ENCODE results near the gene BHMT2. TPM values are rescaled to one million over a fixed set of nuclear protein-coding genes. Genes with fewer than 3 reads are reported as not detected.

Gene BHMT2
- total RNA-seq, 1 experiment from 2014 or later, result not detected

GRCh38 chr5:79120221-79120620 is 50.7 kb downstream of the BHMT2 start:
- no peaks in the 10 kb centered on the region for H3K79me2 ChIP-seq (ENCODE audit: insufficient read depth, low read length)
- no CpG with 5 or more reads among the region's 4 CpGs for WGBS (ENCODE audit: extremely low coverage, insufficient read length, low lambda C conversion rate)
- no peak overlapping the region for H3K27ac ChIP-seq (ENCODE audit: insufficient read length, low read depth, low read length)
- no peak overlapping the region for H3K56ac ChIP-seq (ENCODE audit: insufficient read length, low read depth, low read length)
- Mint-ChIP-seq H3K4me3 (no peak overlapping the region), H3K36me3 (ENCODE audit: insufficient read depth in 1 of 3, low read depth in 3 of 3) (no peaks in the 10 kb centered on the region), H3K4me1 (no peaks in the 10 kb centered on the region), H3K27me3 (ENCODE audit: low read depth) (peaks cover 2% of the 10 kb centered on the region; the same call in 1 of the 2 replicates), H3K9me3 (no peaks in the 10 kb centered on the region; a peak in 1 of 5 replicates), H3K27ac (no peak overlapping the region)
- H3K27me3 ChIP-seq (ENCODE audit: insufficient read depth, low read length), result no peaks in the 10 kb centered on the region
- no peak overlapping the region for H3K4ac ChIP-seq (ENCODE audit: low read depth, low read length)
- H2AK5ac ChIP-seq (ENCODE audit: insufficient read length, low read length), result no peak overlapping the region
- H3K9me3 ChIP-seq (ENCODE audit: control insufficient read depth, low read depth, low read length), result no peaks in the 10 kb centered on the region
- no peak overlapping the region for H3K9ac ChIP-seq (ENCODE audit: extremely low read depth, insufficient read length, low read length)
- no peak for DNase-seq
- no peak overlapping the region for H3K14ac ChIP-seq (ENCODE audit: insufficient read depth, low read length)
- H4K20me1 ChIP-seq (ENCODE audit: control insufficient read depth, insufficient read depth, insufficient read length), result no peaks in the 10 kb centered on the region
- H3K4me1 ChIP-seq (ENCODE audit: insufficient read depth, low read length), result no peaks in the 10 kb centered on the region
- H3K23me2 ChIP-seq (ENCODE audit: insufficient read length, low read depth, low read length, poor library complexity, severe bottlenecking), result no peaks in the 10 kb centered on the region
- no peak overlapping the region for H2BK15ac ChIP-seq (ENCODE audit: low read depth, low read length)
- no peak overlapping the region for H2BK120ac ChIP-seq (ENCODE audit: low read depth, low read length, poor library complexity, severe bottlenecking)
- no peak overlapping the region for H4K5ac ChIP-seq (ENCODE audit: insufficient read length, low read depth, low read length)
- H3T11ph ChIP-seq (ENCODE audit: low read length), result no peak overlapping the region
- H2BK20ac ChIP-seq (ENCODE audit: low read depth, low read length, poor library complexity, severe bottlenecking), result no peak overlapping the region
- no peak overlapping the region for H3K23ac ChIP-seq (ENCODE audit: insufficient read length, low read depth, low read length)
- H4K8ac ChIP-seq (replicated peaks; ENCODE audit: insufficient read length, low read depth, low read length), result no peak overlapping the region
- no peak overlapping the region for H2BK12ac ChIP-seq (ENCODE audit: insufficient read length, low read depth, low read length)
- no peak overlapping the region for H2BK5ac ChIP-seq (ENCODE audit: insufficient read length, low read length)
- H3K4me2 ChIP-seq (ENCODE audit: insufficient read depth, insufficient read length, low read length), result no peak overlapping the region
- H4K91ac ChIP-seq (ENCODE audit: insufficient read length, low read depth, low read length), result no peak overlapping the region
- H2AFZ ChIP-seq (ENCODE audit: low read length), result no peak overlapping the region
- no peak for TF ChIP-seq CTCF (conservative IDR thresholded peaks at IDR 0.05)
- H3K79me1 ChIP-seq (ENCODE audit: insufficient read depth, low read depth, low read length, poor library complexity, severe bottlenecking), result no peaks in the 10 kb centered on the region
- H3K18ac ChIP-seq (ENCODE audit: insufficient read length, low read depth, low read length), result no peak overlapping the region

All from H9 (cell line).